Type B pancreatic cell (in vitro differentiated cells): Measurements from ENCODE around the gene JUP. TPM values are rescaled to one million over a fixed set of nuclear protein-coding genes. Genes with fewer than 3 reads are reported as not detected.

Source experiments
- DNase-seq: peaks from one replicate; pipeline ENCODE4 v3.0.0; 2021; ENCODE audit warnings: mixed read lengths; ENCODE audit not compliant: unreplicated experiment; ENCODE audit errors: extremely low spot score
- H3K27ac Mint-ChIP-seq: 2 replicates; pipeline ENCODE4 v1.8.0; 2021; ENCODE audit warnings: mild to moderate bottlenecking, mixed read lengths
- H3K27me3 Mint-ChIP-seq: 2 replicates; pipeline ENCODE4 v1.8.0; 2021; ENCODE audit warnings: mixed read lengths
- H3K36me3 Mint-ChIP-seq: 2 replicates; pipeline ENCODE4 v1.8.0; 2021; ENCODE audit warnings: mixed read lengths
- H3K4me1 Mint-ChIP-seq: one replicate; pipeline ENCODE4 v1.8.0; 2021; ENCODE audit warnings: mixed read lengths; ENCODE audit not compliant: unreplicated experiment
- H3K4me3 Mint-ChIP-seq: 2 replicates; pipeline ENCODE4 v1.8.0; 2021; ENCODE audit warnings: mild to moderate bottlenecking, mixed read lengths
- H3K9me3 Mint-ChIP-seq: 2 replicates; pipeline ENCODE4 v1.8.0; 2021; ENCODE audit warnings: mixed read lengths
- total RNA-seq: library from RNA; stranded (reverse); gene quantifications from 2 replicates; pipeline ENCODE4 v1.2.1, GENCODE V29; 2021; ENCODE audit warnings: low replicate concordance
- TF ChIP-seq, protein P1 (sequence below): fragments of 200-600 bp; sonication (generic); conservative IDR thresholded peaks from 2 replicates; pipeline ENCODE4 v1.5.0; 2021; ENCODE audit warnings: antibody characterized with exemption, mild to moderate bottlenecking

Gene JUP
- total RNA-seq, 1 donor from 2014 or later = 169 TPM

DNA sequence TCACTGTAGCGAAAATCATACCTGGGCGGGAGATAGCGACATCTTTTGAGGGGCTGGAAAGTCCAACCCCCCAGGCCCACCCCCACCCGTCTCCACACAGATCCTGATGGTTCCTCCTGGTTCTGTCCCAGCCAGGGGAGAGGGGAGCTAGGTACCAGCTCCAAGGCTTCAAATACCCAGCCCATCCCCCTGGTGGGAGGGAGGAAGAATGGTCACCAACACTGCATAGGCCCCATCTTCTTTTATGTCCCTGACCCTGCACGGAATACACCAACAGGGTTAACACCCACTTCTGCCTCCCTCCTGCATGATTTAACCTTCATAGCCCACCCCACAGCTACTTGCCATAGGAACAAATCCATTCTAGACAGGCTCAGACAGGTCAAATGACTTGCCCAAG lies 61.4 kb downstream of the JUP start:
- no peak for DNase-seq
- TF ChIP-seq, protein P1, sequence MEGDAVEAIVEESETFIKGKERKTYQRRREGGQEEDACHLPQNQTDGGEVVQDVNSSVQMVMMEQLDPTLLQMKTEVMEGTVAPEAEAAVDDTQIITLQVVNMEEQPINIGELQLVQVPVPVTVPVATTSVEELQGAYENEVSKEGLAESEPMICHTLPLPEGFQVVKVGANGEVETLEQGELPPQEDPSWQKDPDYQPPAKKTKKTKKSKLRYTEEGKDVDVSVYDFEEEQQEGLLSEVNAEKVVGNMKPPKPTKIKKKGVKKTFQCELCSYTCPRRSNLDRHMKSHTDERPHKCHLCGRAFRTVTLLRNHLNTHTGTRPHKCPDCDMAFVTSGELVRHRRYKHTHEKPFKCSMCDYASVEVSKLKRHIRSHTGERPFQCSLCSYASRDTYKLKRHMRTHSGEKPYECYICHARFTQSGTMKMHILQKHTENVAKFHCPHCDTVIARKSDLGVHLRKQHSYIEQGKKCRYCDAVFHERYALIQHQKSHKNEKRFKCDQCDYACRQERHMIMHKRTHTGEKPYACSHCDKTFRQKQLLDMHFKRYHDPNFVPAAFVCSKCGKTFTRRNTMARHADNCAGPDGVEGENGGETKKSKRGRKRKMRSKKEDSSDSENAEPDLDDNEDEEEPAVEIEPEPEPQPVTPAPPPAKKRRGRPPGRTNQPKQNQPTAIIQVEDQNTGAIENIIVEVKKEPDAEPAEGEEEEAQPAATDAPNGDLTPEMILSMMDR = no peak
- no peak overlapping the region for H3K4me3 Mint-ChIP-seq
- peaks cover 3% of the 10 kb centered on the region for H3K27me3 Mint-ChIP-seq
- H3K9me3 Mint-ChIP-seq = no peaks in the 10 kb centered on the region
- no peaks in the 10 kb centered on the region for H3K36me3 Mint-ChIP-seq
- H3K4me1 Mint-ChIP-seq = no peaks in the 10 kb centered on the region
- no peak overlapping the region for H3K27ac Mint-ChIP-seq

GRCh38 chr17:41724476-41725050 lies 61.9 kb downstream of the JUP start:
- H3K4me3 Mint-ChIP-seq = no peak overlapping the region
- H3K9me3 Mint-ChIP-seq = no peaks in the 10 kb centered on the region

DNA sequence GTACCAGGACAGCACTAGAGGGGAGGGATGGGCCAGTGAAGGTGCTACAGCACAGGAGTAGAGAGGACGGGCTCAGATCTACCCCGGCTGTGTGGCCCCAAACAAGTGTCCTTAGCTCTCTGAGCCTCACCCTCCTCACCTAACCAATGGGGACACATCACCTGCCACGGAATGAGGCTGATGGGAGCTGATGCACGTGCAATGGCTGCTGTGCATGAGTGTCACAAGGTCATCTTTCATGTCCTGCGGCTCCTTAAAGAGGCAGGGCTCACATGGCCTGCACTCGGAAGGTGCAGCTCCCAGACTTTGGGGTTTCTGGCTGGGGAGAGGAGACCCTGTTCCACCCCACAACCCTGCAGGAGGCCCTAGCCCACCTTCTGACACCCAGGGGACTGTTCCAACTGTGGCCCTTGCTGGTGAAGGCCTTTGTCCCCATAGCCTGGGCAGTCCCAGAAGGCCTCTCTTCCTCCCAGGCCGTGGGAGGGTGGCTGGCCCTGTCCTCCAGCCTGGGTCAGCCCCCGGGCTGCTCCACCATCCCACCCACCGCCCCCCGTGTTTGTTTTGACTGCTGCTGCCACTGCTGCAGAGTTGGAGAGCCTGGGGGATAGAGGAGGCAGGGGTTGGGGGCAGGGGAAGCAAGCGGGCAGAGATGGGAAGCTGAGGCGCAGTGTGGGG lies 62.6 kb downstream of the JUP start:
- no peak for DNase-seq
- TF ChIP-seq, protein P1 = no peak
- Mint-ChIP-seq H3K9me3 (no peaks in the 10 kb centered on the region), H3K27me3 (peaks cover 2% of the 10 kb centered on the region), H3K4me3 (no peak overlapping the region), H3K36me3 (no peaks in the 10 kb centered on the region), H3K27ac (no peak overlapping the region), H3K4me1 (no peaks in the 10 kb centered on the region)

More at GRCh38 chr17:41724476-41725050, 61.9 kb downstream of the JUP start:
- no peak overlapping the region for H3K27ac Mint-ChIP-seq
- H3K4me1 Mint-ChIP-seq = no peaks in the 10 kb centered on the region
- TF ChIP-seq, protein P1 = no peak
- H3K27me3 Mint-ChIP-seq = peaks cover 2% of the 10 kb centered on the region
- no peaks in the 10 kb centered on the region for H3K36me3 Mint-ChIP-seq
- no peak for DNase-seq

- Mint-ChIP-seq H3K27me3 (peaks cover 2% of the 10 kb centered on the region), H3K9me3 (no peaks in the 10 kb centered on the region), H3K36me3 (no peaks in the 10 kb centered on the region), H3K4me1 (no peaks in the 10 kb centered on the region), H3K27ac (no peak overlapping the region), H3K4me3 (no peak overlapping the region)
- TF ChIP-seq, protein P1 = no peak
- no peak for DNase-seq
Measured at GRCh38 chr17:41722231-41722630, 64.3 kb downstream of the JUP start.

GRCh38 chr17:41718287-41718645 lies 68.2 kb downstream of the JUP start:
- Mint-ChIP-seq H3K9me3 (no peaks in the 10 kb centered on the region), H3K27me3 (peaks cover 3% of the 10 kb centered on the region)

More at GRCh38 chr17:41718287-41718645, 68.2 kb downstream of the JUP start:
- TF ChIP-seq, protein P1 = no peak
- no peak for DNase-seq
- Mint-ChIP-seq H3K36me3 (no peaks in the 10 kb centered on the region), H3K4me3 (no peak overlapping the region), H3K4me1 (no peaks in the 10 kb centered on the region), H3K27ac (peak overlapping the region; percentile 93)
